Measurements from ENCODE around the gene GNG4. TPM values are rescaled to one million over a fixed set of nuclear protein-coding genes. Genes with fewer than 3 reads are reported as not detected.

The GNG4 gene
- total and polyA plus RNA-seq, 10 of the 15 experiments (the other 5 are each of a cell fraction or from before 2014, with no cell fraction given): 0.03 to 0.15 (median 0.15) TPM; not detected in 7

DNA sequence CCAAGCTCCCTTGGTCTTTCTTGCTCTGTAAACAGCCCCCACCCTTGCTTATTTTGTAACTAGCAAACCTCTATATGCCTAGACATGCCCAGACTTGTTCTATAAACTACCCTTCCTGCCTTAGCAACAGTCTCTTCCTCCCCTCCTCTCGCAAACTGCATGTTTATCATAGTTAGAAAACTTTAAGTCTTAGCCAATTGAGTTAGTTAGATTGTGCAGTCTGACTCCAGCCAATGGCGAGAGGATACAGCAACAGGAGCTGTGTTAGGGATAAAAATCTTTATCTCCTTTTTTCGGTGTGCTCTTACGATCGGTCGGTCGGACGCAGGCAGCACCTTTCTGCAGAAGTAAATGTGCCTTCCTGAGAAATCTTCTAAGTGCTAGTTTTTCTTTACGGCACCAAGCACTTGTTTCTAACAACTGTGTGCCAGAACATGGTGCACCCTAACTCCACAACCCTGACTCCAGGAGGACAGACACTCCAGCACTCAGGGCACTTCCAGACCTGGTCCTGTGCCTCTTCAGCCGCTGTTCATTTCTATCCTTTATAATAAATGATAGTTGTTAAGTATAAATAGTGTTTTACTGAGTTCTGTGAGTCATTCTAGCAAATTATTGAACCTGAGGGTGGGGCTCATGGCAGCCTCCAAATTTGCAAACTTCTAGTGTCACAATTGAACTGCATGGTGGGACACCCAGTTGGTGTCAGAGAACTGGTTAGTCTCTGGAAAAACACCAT lies 25.7 kb upstream of the GNG4 start:
- ChIA-PET CTCF (no interaction called here), SMC1A (ENCODE audit: uncharacterized antibody, unreplicated experiment) (no interaction called here)
- FAIRE-seq: no peak

DNA sequence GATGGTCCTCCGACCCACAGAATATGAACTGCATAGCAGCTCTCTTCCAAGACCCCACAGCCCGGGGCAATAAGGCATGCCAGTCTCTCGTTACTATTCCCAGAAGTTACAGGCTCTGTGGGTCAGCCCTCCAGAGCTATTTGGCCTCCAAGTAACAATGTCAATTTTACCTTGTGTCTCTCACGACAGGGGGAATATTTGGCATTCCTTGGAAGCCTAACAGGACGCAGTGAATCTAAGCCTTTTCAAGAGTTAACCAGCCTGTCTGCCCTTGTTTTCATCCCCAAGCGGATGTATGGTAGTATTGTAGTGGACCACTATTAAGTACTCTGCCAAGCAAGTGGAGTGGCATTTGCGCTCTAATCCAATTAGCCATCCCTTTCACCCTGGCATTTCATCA lies 24.4 kb upstream of the GNG4 start:
- CTCF ChIA-PET: no interaction called here
- no peaks in the 10 kb centered on the region; a peak in 2 of 4 replicates for H3K36me3 ChIP-seq (ENCODE audit: control insufficient read depth in 2 of 2, insufficient read depth in 2 of 2, low read length in 1 of 2)
- RAD21 ChIA-PET (ENCODE audit: unreplicated experiment): no interaction called here

More for the DNA sequence above, 25.7 kb upstream of the GNG4 start:
- RAD21 ChIA-PET (ENCODE audit: unreplicated experiment): no interaction called here
- in situ Hi-C loops (cut with MboI): no loop called here
- H2AFZ ChIP-seq (ENCODE audit: control insufficient read depth, low read depth, low read length): no peak overlapping the region
- H3K9me3 ChIP-seq (replicated peaks; ENCODE audit: control insufficient read depth, insufficient read depth, low read length): peaks cover 10% of the 10 kb centered on the region
- no peak overlapping the region for H3K4me2 ChIP-seq (ENCODE audit: control insufficient read depth, insufficient read depth)
- POLR2A ChIA-PET: no interaction called here
- BruUV-seq (replicated peaks): no TSS peak
- WGBS (ENCODE audit: insufficient coverage, insufficient replicate concordance, low lambda C conversion rate, missing lambda C conversion rate): 86% methylated on average over 10 of the region's 10 CpGs
- no peaks in the 10 kb centered on the region for H3K79me2 ChIP-seq (ENCODE audit: control insufficient read depth, insufficient read depth, low read length)
- no peaks in the 10 kb centered on the region for H3K4me1 ChIP-seq (ENCODE audit: control insufficient read depth, insufficient read depth, low read length)
- ATAC-seq (no peak), DNase-seq (ENCODE audit: low read depth, low spot score) (no peak)
- no peaks in the 10 kb centered on the region for H4K20me1 ChIP-seq (ENCODE audit: control insufficient read depth, insufficient read depth)
- no peaks in the 10 kb centered on the region; a peak in 2 of 4 replicates for H3K36me3 ChIP-seq (ENCODE audit: control insufficient read depth in 2 of 2, insufficient read depth in 2 of 2, low read length in 1 of 2)
- H3K27ac ChIP-seq (ENCODE audit: control insufficient read depth, insufficient read depth): no peak overlapping the region
- H3K9ac ChIP-seq (ENCODE audit: control insufficient read depth, insufficient read depth, low read length): no peak overlapping the region
- no peak overlapping the region for H3K4me3 ChIP-seq
- intact Hi-C loops (cut with micrococcal nuclease; ENCODE audit: unreplicated experiment): no loop called here
- no peaks in the 10 kb centered on the region for H3K27me3 ChIP-seq (replicated peaks in 1 of 2; ENCODE audit: control insufficient read depth in 2 of 2, insufficient read depth in 2 of 2, low read length in 1 of 2)
- TF ChIP-seq CBX5 (IDR thresholded peaks at IDR 0.05; ENCODE audit: low read depth) (peak; percentile 74; the same call in 1 of the 2 replicates), EED (IDR thresholded peaks at IDR 0.05; ENCODE audit: low read depth) (no peak)

More for the DNA sequence above, 24.4 kb upstream of the GNG4 start:
- H3K27ac ChIP-seq (ENCODE audit: control insufficient read depth, insufficient read depth): no peak overlapping the region
- 76% methylated on average over 7 of the region's 7 CpGs for WGBS (ENCODE audit: insufficient coverage, insufficient replicate concordance, low lambda C conversion rate, missing lambda C conversion rate)
- H3K9ac ChIP-seq (ENCODE audit: control insufficient read depth, insufficient read depth, low read length): no peak overlapping the region
- TF ChIP-seq, protein P1, sequence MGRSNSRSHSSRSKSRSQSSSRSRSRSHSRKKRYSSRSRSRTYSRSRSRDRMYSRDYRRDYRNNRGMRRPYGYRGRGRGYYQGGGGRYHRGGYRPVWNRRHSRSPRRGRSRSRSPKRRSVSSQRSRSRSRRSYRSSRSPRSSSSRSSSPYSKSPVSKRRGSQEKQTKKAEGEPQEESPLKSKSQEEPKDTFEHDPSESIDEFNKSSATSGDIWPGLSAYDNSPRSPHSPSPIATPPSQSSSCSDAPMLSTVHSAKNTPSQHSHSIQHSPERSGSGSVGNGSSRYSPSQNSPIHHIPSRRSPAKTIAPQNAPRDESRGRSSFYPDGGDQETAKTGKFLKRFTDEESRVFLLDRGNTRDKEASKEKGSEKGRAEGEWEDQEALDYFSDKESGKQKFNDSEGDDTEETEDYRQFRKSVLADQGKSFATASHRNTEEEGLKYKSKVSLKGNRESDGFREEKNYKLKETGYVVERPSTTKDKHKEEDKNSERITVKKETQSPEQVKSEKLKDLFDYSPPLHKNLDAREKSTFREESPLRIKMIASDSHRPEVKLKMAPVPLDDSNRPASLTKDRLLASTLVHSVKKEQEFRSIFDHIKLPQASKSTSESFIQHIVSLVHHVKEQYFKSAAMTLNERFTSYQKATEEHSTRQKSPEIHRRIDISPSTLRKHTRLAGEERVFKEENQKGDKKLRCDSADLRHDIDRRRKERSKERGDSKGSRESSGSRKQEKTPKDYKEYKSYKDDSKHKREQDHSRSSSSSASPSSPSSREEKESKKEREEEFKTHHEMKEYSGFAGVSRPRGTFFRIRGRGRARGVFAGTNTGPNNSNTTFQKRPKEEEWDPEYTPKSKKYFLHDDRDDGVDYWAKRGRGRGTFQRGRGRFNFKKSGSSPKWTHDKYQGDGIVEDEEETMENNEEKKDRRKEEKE (IDR thresholded peaks at IDR 0.05): no peak
- ChIA-PET POLR2A (interaction anchor here (0.6 to 0.7 kb wide), 2 partner anchors 316 to 491 kb away, joined by 3 to 4 read pairs; no protein-coding TSS in a partner anchor), SMC1A (ENCODE audit: uncharacterized antibody, unreplicated experiment) (no interaction called here)
- DNase-seq (ENCODE audit: low read depth, low spot score) (no peak), FAIRE-seq (no peak), ATAC-seq (no peak)
- H3K4me3 ChIP-seq: no peak overlapping the region
- intact Hi-C loops (cut with micrococcal nuclease; ENCODE audit: unreplicated experiment): no loop called here
- no TSS peak for BruUV-seq (replicated peaks)
- H3K27me3 ChIP-seq (replicated peaks in 1 of 2; ENCODE audit: control insufficient read depth in 2 of 2, insufficient read depth in 2 of 2, low read length in 1 of 2): no peaks in the 10 kb centered on the region
- in situ Hi-C loops (cut with MboI): no loop called here
- no peaks in the 10 kb centered on the region for H4K20me1 ChIP-seq (ENCODE audit: control insufficient read depth, insufficient read depth)
- H2AFZ ChIP-seq (ENCODE audit: control insufficient read depth, low read depth, low read length): no peak overlapping the region
- H3K9me3 ChIP-seq (replicated peaks; ENCODE audit: control insufficient read depth, insufficient read depth, low read length): peaks cover 20% of the 10 kb centered on the region
- H3K4me1 ChIP-seq (ENCODE audit: control insufficient read depth, insufficient read depth, low read length): no peaks in the 10 kb centered on the region
- H3K79me2 ChIP-seq (ENCODE audit: control insufficient read depth, insufficient read depth, low read length): no peaks in the 10 kb centered on the region
- H3K4me2 ChIP-seq (ENCODE audit: control insufficient read depth, insufficient read depth): no peak overlapping the region
